GM12878 (cell line): ENCODE results near the gene SCYL3.

Source experiments
- CBX3 ChIP-seq: fragments of 200-600 bp; sonication (generic); IDR thresholded peaks from 2 replicates; pipeline ENCODE4 v1.6.1; 2016; ENCODE audit warnings: low read depth, borderline replicate concordance
- CREB1 ChIP-seq: IDR thresholded peaks from 2 replicates; pipeline ENCODE4 v1.6.1; 2012; ENCODE audit warnings: low read depth, mild to moderate bottlenecking, inconsistent platforms
- EP300 ChIP-seq, 2 experiments: fragments of 150-350 bp in 1 of 2; IDR thresholded peaks; 2 replicates each; pipeline ENCODE4 v1.6.1; 2011 to 2012; ENCODE audit warnings: low read depth in 2 of 2, low read length in 2 of 2, borderline replicate concordance in 1 of 2, improper control_type of control experiment in 1 of 2, inconsistent platforms in 1 of 2; ENCODE audit not compliant: control insufficient read depth in 1 of 2
- EZH2 ChIP-seq: IDR thresholded peaks from 2 replicates; pipeline ENCODE4 v1.6.1; 2012; ENCODE audit warnings: low read depth, mild to moderate bottlenecking, control low read depth, inconsistent platforms, low read length, borderline replicate concordance; ENCODE audit not compliant: control insufficient read depth
- FOXM1 ChIP-seq: IDR thresholded peaks from 2 replicates; pipeline ENCODE4 v1.6.1; 2012; ENCODE audit warnings: low read depth, mild to moderate bottlenecking, inconsistent platforms, low read length, moderate library complexity
- MXI1 ChIP-seq: fragments of 150-350 bp; IDR thresholded peaks from 2 replicates; pipeline ENCODE4 v1.6.1; 2011; ENCODE audit warnings: low read depth, mild to moderate bottlenecking, inconsistent platforms, low read length, improper control_type of control experiment
- MYC ChIP-seq: IDR thresholded peaks from 2 replicates; pipeline ENCODE4 v1.6.1; 2011; ENCODE audit warnings: mild to moderate bottlenecking, low read length, moderate library complexity, inconsistent platforms; ENCODE audit not compliant: insufficient read depth, insufficient replicate concordance, insufficient read length, severe bottlenecking
- POLR2A ChIP-seq: IDR thresholded peaks from 2 replicates; pipeline ENCODE4 v1.6.1; 2011; ENCODE audit warnings: low read depth, mild to moderate bottlenecking, low read length
- TAF1 ChIP-seq: IDR thresholded peaks from 2 replicates; pipeline ENCODE4 v1.6.1; 2011; ENCODE audit warnings: mild to moderate bottlenecking, low read depth, low read length, borderline replicate concordance
- TCF12 ChIP-seq: IDR thresholded peaks from 2 replicates; pipeline ENCODE4 v1.6.1; 2011; ENCODE audit warnings: low read depth, mild to moderate bottlenecking, low read length
- YY1 ChIP-seq: IDR thresholded peaks from 2 replicates; pipeline ENCODE4 v1.6.1; 2011; ENCODE audit warnings: low read depth, mild to moderate bottlenecking, low read length
- TF ChIP-seq, protein P1 (sequence below): IDR thresholded peaks from 2 replicates; pipeline ENCODE4 v1.6.1; 2011; ENCODE audit warnings: borderline replicate concordance, low read depth, mild to moderate bottlenecking, moderate library complexity, mixed read lengths, low read length; ENCODE audit not compliant: insufficient read depth; ENCODE audit errors: extremely low read length
- TF ChIP-seq, protein P2 (sequence below), 3 experiments: IDR thresholded peaks in 2 of 3; conservative IDR thresholded peaks in 1 of 3; 2 replicates each; pipeline ENCODE4 v1.5.1; 2011; ENCODE audit warnings: low read depth in 3 of 3, low read length in 3 of 3, mild to moderate bottlenecking in 3 of 3, control low read depth in 2 of 3, moderate library complexity in 2 of 3, inconsistent platforms in 1 of 3, mixed read lengths in 1 of 3; ENCODE audit not compliant: control insufficient read depth in 2 of 3, insufficient read depth in 1 of 3; ENCODE audit errors: extremely low read depth in 1 of 3

DNA sequence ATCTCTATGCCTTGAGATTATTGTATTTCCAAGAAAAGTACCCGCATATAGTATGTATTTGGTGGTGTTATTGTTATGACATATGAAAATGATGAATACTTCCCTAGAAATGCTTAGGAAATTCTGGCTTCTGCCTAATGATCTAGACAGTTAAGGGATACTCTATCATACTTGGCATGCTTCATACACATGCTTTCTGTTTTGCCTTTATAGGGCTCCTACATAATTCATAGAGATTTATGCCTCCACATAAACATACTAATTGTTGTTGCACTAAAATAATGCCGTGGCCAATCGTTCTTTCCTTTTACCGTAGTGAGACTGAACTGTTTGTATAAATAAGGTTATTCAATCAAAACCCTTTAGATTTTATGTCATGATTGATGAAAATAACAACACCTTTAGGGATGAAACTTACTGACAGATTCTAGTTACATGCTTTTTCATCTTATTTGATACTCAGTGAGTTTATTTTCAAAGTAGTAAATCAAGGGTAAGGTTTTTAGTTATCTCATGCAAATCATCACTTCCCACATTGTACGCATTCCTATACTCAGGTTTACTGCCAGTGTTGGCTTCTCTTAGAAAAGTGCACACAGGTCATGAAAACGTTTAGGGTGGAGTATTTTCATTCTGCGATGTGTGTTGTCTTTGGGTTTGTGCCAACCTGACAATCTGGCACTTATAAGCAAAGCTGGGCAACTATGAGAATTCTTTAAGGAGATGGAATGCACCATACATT lies 40.5 kb upstream of the SCYL3 start:
- no peak for TF ChIP-seq MXI1
- no peak for TF ChIP-seq FOXM1
- no peak for TF ChIP-seq CREB1
- no peak for TF ChIP-seq YY1
- TF ChIP-seq, protein P1, sequence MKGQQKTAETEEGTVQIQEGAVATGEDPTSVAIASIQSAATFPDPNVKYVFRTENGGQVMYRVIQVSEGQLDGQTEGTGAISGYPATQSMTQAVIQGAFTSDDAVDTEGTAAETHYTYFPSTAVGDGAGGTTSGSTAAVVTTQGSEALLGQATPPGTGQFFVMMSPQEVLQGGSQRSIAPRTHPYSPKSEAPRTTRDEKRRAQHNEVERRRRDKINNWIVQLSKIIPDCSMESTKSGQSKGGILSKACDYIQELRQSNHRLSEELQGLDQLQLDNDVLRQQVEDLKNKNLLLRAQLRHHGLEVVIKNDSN = no peak
- TF ChIP-seq TCF12 = no peak
- TF ChIP-seq EP300 (IDR thresholded peaks at IDR 0.05; ENCODE audit: borderline replicate concordance in 1 of 2, control insufficient read depth in 1 of 2, low read depth in 2 of 2, low read length in 2 of 2) = no peak
- TF ChIP-seq, protein P2, sequence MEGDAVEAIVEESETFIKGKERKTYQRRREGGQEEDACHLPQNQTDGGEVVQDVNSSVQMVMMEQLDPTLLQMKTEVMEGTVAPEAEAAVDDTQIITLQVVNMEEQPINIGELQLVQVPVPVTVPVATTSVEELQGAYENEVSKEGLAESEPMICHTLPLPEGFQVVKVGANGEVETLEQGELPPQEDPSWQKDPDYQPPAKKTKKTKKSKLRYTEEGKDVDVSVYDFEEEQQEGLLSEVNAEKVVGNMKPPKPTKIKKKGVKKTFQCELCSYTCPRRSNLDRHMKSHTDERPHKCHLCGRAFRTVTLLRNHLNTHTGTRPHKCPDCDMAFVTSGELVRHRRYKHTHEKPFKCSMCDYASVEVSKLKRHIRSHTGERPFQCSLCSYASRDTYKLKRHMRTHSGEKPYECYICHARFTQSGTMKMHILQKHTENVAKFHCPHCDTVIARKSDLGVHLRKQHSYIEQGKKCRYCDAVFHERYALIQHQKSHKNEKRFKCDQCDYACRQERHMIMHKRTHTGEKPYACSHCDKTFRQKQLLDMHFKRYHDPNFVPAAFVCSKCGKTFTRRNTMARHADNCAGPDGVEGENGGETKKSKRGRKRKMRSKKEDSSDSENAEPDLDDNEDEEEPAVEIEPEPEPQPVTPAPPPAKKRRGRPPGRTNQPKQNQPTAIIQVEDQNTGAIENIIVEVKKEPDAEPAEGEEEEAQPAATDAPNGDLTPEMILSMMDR (IDR thresholded peaks at IDR 0.05 in 2 of 3, conservative IDR thresholded peaks at IDR 0.05 in 1 of 3; ENCODE audit: control insufficient read depth in 2 of 3, extremely low read depth in 1 of 3, insufficient read depth in 1 of 3, low read depth in 3 of 3, low read length in 3 of 3) = no peak
- TF ChIP-seq MYC = no peak
- no peak for TF ChIP-seq TAF1
- no peak for TF ChIP-seq EZH2
- TF ChIP-seq POLR2A = no peak
- TF ChIP-seq CBX3 = no peak
